SK-N-MC (cell line): Measurements from ENCODE around the gene TIGAR.

Experiments used
- EZH2 ChIP-seq: fragments of 200-600 bp; sonication (generic); IDR thresholded peaks from one replicate; pipeline ENCODE4 v1.6.1; 2017; ENCODE audit warnings: antibody characterized with exemption
- FOXP2 ChIP-seq: optimal IDR thresholded peaks from 2 replicates; pipeline ENCODE3; 2011; ENCODE audit warnings: mild to moderate bottlenecking, moderate library complexity; ENCODE audit not compliant: insufficient read depth; ENCODE audit errors: extremely low read length, control extremely low read depth
- POLR2AphosphoS5 ChIP-seq: IDR thresholded peaks from 2 replicates; pipeline ENCODE4 v1.6.1; 2012; ENCODE audit warnings: mild to moderate bottlenecking, low read depth, low read length, borderline replicate concordance

GRCh38 chr12:4292341-4293073, 28.5 kb upstream of the TIGAR start:
- TF ChIP-seq POLR2AphosphoS5 (no peak), EZH2 (no peak), FOXP2 (no peak)
